Measurements from ENCODE around the gene PNPLA1. TPM values are rescaled to one million over a fixed set of nuclear protein-coding genes. Genes with fewer than 3 reads are reported as not detected.

The PNPLA1 gene
- total RNA-seq, 4 donors from 2014 or later = not detected

GRCh38 chr6:36328600-36328999 lies 58.7 kb downstream of the PNPLA1 start:
- Histone ChIP-seq H3K9me3 (no peaks in the 10 kb centered on the region), H3K27me3 (no peaks in the 10 kb centered on the region), H3K36me3 (no peaks in the 10 kb centered on the region), H3K27ac (no peak overlapping the region), H3K4me1 (no peaks in the 10 kb centered on the region), H3K4me3 (no peak overlapping the region)
- intact Hi-C loops (cut with DNase I; ENCODE audit: low total_unique reads) = no loop called here
- no peak for DNase-seq
- no peak for TF ChIP-seq POLR2A (IDR thresholded peaks at IDR 0.05)
- TF ChIP-seq CTCF (IDR thresholded peaks at IDR 0.05) = no peak

- H3K4me3 ChIP-seq = no peak overlapping the region
- no peaks in the 10 kb centered on the region for H3K36me3 ChIP-seq
- intact Hi-C loops (cut with DNase I; ENCODE audit: low total_unique reads) = no loop called here
- H3K27ac ChIP-seq = no peak overlapping the region
- DNase-seq = no peak
- no peak for TF ChIP-seq POLR2A (IDR thresholded peaks at IDR 0.05)
- no peak for TF ChIP-seq CTCF (IDR thresholded peaks at IDR 0.05)
- no peaks in the 10 kb centered on the region for H3K4me1 ChIP-seq
- H3K9me3 ChIP-seq = no peaks in the 10 kb centered on the region
- H3K27me3 ChIP-seq = no peaks in the 10 kb centered on the region
These were observed 60.0 kb downstream of the PNPLA1 start for GRCh38 chr6:36329798-36330291.

GRCh38 chr6:36330366-36330765 lies 60.5 kb downstream of the PNPLA1 start:
- Histone ChIP-seq H3K36me3 (no peaks in the 10 kb centered on the region), H3K27ac (no peak overlapping the region), H3K9me3 (no peaks in the 10 kb centered on the region), H3K27me3 (no peaks in the 10 kb centered on the region), H3K4me3 (no peak overlapping the region), H3K4me1 (no peaks in the 10 kb centered on the region)
- DNase-seq = no peak
- intact Hi-C loops (cut with DNase I; ENCODE audit: low total_unique reads) = no loop called here
- TF ChIP-seq CTCF (IDR thresholded peaks at IDR 0.05) = no peak
- no peak for TF ChIP-seq POLR2A (IDR thresholded peaks at IDR 0.05)

- Histone ChIP-seq H3K27me3 (no peaks in the 10 kb centered on the region), H3K4me1 (no peaks in the 10 kb centered on the region), H3K27ac (no peak overlapping the region), H3K4me3 (no peak overlapping the region), H3K9me3 (no peaks in the 10 kb centered on the region), H3K36me3 (no peaks in the 10 kb centered on the region)
- intact Hi-C loops (cut with DNase I; ENCODE audit: low total_unique reads) = no loop called here
- DNase-seq = no peak
- TF ChIP-seq CTCF (IDR thresholded peaks at IDR 0.05) (no peak), POLR2A (IDR thresholded peaks at IDR 0.05) (no peak)
These were observed 61.5 kb downstream of the PNPLA1 start for GRCh38 chr6:36331381-36331780.

GRCh38 chr6:36333171-36333895 lies 63.5 kb downstream of the PNPLA1 start:
- Histone ChIP-seq H3K4me1 (no peaks in the 10 kb centered on the region), H3K27me3 (no peaks in the 10 kb centered on the region), H3K27ac (peak overlapping the region in 1 of 2 donors; percentile 52), H3K4me3 (no peak overlapping the region), H3K36me3 (no peaks in the 10 kb centered on the region), H3K9me3 (no peaks in the 10 kb centered on the region)
- intact Hi-C loops (cut with DNase I; ENCODE audit: low total_unique reads) = no loop called here
- TF ChIP-seq POLR2A (IDR thresholded peaks at IDR 0.05) (no peak), CTCF (IDR thresholded peaks at IDR 0.05) (no peak)
- DNase-seq = no peak
